ENCODE measurements around the gene RBM42.

RBM42 gene

GRCh38 chr19:35633727-35634440 lies 5.0 kb downstream of the RBM42 start:
- no peak overlapping the region for H3K4me2 ChIP-seq (ENCODE audit: low read depth, low read length, poor library complexity, severe bottlenecking)
- no peaks in the 10 kb centered on the region for H3K27me3 ChIP-seq (ENCODE audit: insufficient read depth, low read length, poor library complexity, severe bottlenecking)
- no peak overlapping the region for H3K4me3 ChIP-seq (ENCODE audit: low read length, poor library complexity, severe bottlenecking)
- no peak overlapping the region for H3K9ac ChIP-seq (ENCODE audit: low read depth, low read length, poor library complexity, severe bottlenecking)
- H4K20me1 ChIP-seq (ENCODE audit: insufficient read depth, low read length, poor library complexity, severe bottlenecking) = peaks cover 5% of the 10 kb centered on the region
- no peak overlapping the region for H2AFZ ChIP-seq (ENCODE audit: low read length)
- peaks cover 5% of the 10 kb centered on the region for H3K4me1 ChIP-seq (ENCODE audit: insufficient read depth, low read length, poor library complexity, severe bottlenecking)
- H3K9me3 ChIP-seq (ENCODE audit: insufficient read depth, low read depth, low read length) = no peaks in the 10 kb centered on the region
- no peak for TF ChIP-seq EZH2phosphoT487 (IDR thresholded peaks at IDR 0.05; ENCODE audit: borderline replicate concordance)
- TF ChIP-seq CTCF (conservative IDR thresholded peaks at IDR 0.05; ENCODE audit: low read length) = no peak
- peaks cover 14% of the 10 kb centered on the region for H3K79me2 ChIP-seq (ENCODE audit: insufficient read depth, low read length)
- H3K9me2 ChIP-seq (replicated peaks; ENCODE audit: low read depth, low read length) = no peaks in the 10 kb centered on the region
- peaks cover 51% of the 10 kb centered on the region; the same call in 1 of the 2 replicates for H3K36me3 ChIP-seq (ENCODE audit: insufficient read depth, low read length)
- H3F3A ChIP-seq (ENCODE audit: low read depth) = no peaks in the 10 kb centered on the region

- Histone ChIP-seq H3K4me2 (ENCODE audit: low read depth, low read length, poor library complexity, severe bottlenecking) (no peak overlapping the region), H3K36me3 (ENCODE audit: insufficient read depth, low read length) (peaks cover 47% of the 10 kb centered on the region; the same call in 1 of the 2 replicates)
Observed at GRCh38 chr19:35636651-35637050, 7.8 kb downstream of the RBM42 start.

GRCh38 chr19:35637165-35637564 lies 8.3 kb downstream of the RBM42 start:
- Histone ChIP-seq H3K4me3 (ENCODE audit: low read length, poor library complexity, severe bottlenecking) (no peak overlapping the region), H3K27me3 (ENCODE audit: insufficient read depth, low read length, poor library complexity, severe bottlenecking) (no peaks in the 10 kb centered on the region), H3K9ac (ENCODE audit: low read depth, low read length, poor library complexity, severe bottlenecking) (no peak overlapping the region), H3K36me3 (ENCODE audit: insufficient read depth, low read length) (peaks cover 42% of the 10 kb centered on the region; the same call in 1 of the 2 replicates), H3K4me1 (ENCODE audit: insufficient read depth, low read length, poor library complexity, severe bottlenecking) (no peaks in the 10 kb centered on the region), H3K4me2 (ENCODE audit: low read depth, low read length, poor library complexity, severe bottlenecking) (no peak overlapping the region), H2AFZ (ENCODE audit: low read length) (no peak overlapping the region), H3K9me3 (ENCODE audit: insufficient read depth, low read depth, low read length) (no peaks in the 10 kb centered on the region), H3K9me2 (replicated peaks; ENCODE audit: low read depth, low read length) (no peaks in the 10 kb centered on the region), H4K20me1 (ENCODE audit: insufficient read depth, low read length, poor library complexity, severe bottlenecking) (no peaks in the 10 kb centered on the region), H3F3A (ENCODE audit: low read depth) (no peaks in the 10 kb centered on the region), H3K79me2 (ENCODE audit: insufficient read depth, low read length) (no peaks in the 10 kb centered on the region)
- TF ChIP-seq EZH2phosphoT487 (IDR thresholded peaks at IDR 0.05; ENCODE audit: borderline replicate concordance) = no peak
- TF ChIP-seq CTCF (conservative IDR thresholded peaks at IDR 0.05; ENCODE audit: low read length) = no peak

More at GRCh38 chr19:35636651-35637050, 7.8 kb downstream of the RBM42 start:
- H3K27me3 ChIP-seq (ENCODE audit: insufficient read depth, low read length, poor library complexity, severe bottlenecking) = no peaks in the 10 kb centered on the region
- H3K4me3 ChIP-seq (ENCODE audit: low read length, poor library complexity, severe bottlenecking) = no peak overlapping the region
- H3K4me1 ChIP-seq (ENCODE audit: insufficient read depth, low read length, poor library complexity, severe bottlenecking) = no peaks in the 10 kb centered on the region
- no peak overlapping the region for H3K9ac ChIP-seq (ENCODE audit: low read depth, low read length, poor library complexity, severe bottlenecking)
- H3K79me2 ChIP-seq (ENCODE audit: insufficient read depth, low read length) = no peaks in the 10 kb centered on the region
- H3K9me2 ChIP-seq (replicated peaks; ENCODE audit: low read depth, low read length) = no peaks in the 10 kb centered on the region
- no peak overlapping the region for H2AFZ ChIP-seq (ENCODE audit: low read length)
- TF ChIP-seq CTCF (conservative IDR thresholded peaks at IDR 0.05; ENCODE audit: low read length) (no peak), EZH2phosphoT487 (IDR thresholded peaks at IDR 0.05; ENCODE audit: borderline replicate concordance) (no peak)
- no peaks in the 10 kb centered on the region for H3F3A ChIP-seq (ENCODE audit: low read depth)
- no peaks in the 10 kb centered on the region for H4K20me1 ChIP-seq (ENCODE audit: insufficient read depth, low read length, poor library complexity, severe bottlenecking)
- no peaks in the 10 kb centered on the region for H3K9me3 ChIP-seq (ENCODE audit: insufficient read depth, low read depth, low read length)

Data from Loucy (cell line).